Measurements from ENCODE around the gene HSPG2.

DNA sequence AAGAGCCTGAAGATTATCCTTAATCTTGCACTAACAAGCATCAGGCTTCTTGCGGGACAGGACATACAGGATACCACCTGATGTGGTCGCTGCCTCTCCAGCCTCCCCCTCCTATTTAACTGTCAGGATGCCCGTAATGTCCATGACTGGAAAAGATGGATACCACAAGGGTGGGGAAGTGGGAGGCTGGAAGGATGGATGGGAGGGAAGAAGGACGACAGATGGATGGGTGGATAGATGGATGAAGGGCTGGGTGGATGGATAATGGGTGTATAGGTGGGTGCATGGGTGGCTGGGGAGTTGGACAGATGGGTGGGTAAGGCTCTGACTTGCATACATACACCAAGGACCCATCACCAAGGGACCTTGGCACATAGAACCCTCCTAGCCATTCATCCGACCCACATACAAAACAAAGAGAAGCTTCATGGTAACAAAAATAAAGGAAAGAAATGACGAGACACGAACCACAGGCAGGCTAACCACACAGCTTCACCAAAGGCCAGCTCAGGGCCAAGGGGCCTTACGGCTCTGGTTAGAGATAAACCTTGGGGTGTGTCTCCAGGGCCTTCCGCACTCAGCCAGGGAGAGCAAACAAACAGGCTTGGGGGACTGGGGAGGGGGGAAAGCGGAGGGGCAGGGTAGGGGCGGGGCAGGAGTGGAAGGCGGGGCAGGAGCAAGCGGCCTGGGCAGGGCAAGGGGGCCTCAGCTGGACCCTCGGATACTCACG lies 50.5 kb downstream of the HSPG2 start:
- TF ChIP-seq CTCF (IDR thresholded peaks at IDR 0.05 in 8 of 11, conservative IDR thresholded peaks at IDR 0.05 in 3 of 11) (no peak), POLR2AphosphoS5 (IDR thresholded peaks at IDR 0.05) (no peak)

All from spleen (tissue), 7 donors.